Measurements from ENCODE around the gene NAMPT.

- no peak for TF ChIP-seq FOXM1 (IDR thresholded peaks at IDR 0.05; ENCODE audit: borderline replicate concordance, low read depth)
- no peak for TF ChIP-seq YY1 (IDR thresholded peaks at IDR 0.05; ENCODE audit: low read depth)
- no peak for TF ChIP-seq EP300 (IDR thresholded peaks at IDR 0.05; ENCODE audit: borderline replicate concordance)
- no peak for TF ChIP-seq TEAD4 (IDR thresholded peaks at IDR 0.05)
- TF ChIP-seq CEBPB (IDR thresholded peaks at IDR 0.05), result no peak
- no peak for TF ChIP-seq REST (IDR thresholded peaks at IDR 0.05; ENCODE audit: low read depth)
- no peak for TF ChIP-seq RAD21 (IDR thresholded peaks at IDR 0.05; ENCODE audit: low read depth)
- TF ChIP-seq, protein P1, sequence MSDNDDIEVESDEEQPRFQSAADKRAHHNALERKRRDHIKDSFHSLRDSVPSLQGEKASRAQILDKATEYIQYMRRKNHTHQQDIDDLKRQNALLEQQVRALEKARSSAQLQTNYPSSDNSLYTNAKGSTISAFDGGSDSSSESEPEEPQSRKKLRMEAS (IDR thresholded peaks at IDR 0.05), result no peak
- TF ChIP-seq CREB1 (IDR thresholded peaks at IDR 0.05; ENCODE audit: low read depth), result no peak
- TF ChIP-seq TCF12 (IDR thresholded peaks at IDR 0.05; ENCODE audit: low read depth), result no peak
- no peak for TF ChIP-seq NFIC (IDR thresholded peaks at IDR 0.05)
- TF ChIP-seq EGR1 (IDR thresholded peaks at IDR 0.05), result no peak
- no peak for TF ChIP-seq TAF1 (IDR thresholded peaks at IDR 0.05; ENCODE audit: low read depth)
- TF ChIP-seq ZBTB7A (IDR thresholded peaks at IDR 0.05; ENCODE audit: low read depth), result no peak
These were observed 67.8 kb downstream of the NAMPT start for GRCh38 chr7:106216923-106217542.
